ENCODE measurements around the gene MRPL40.

Gene MRPL40

GRCh38 chr22:19483481-19484244 lies 51.3 kb downstream of the MRPL40 start:
- H3K27ac ChIP-seq (replicated peaks), result no peak overlapping the region
- H3K4me3 ChIP-seq (replicated peaks; ENCODE audit: insufficient read depth, low read length), result no peak overlapping the region
- DNase-seq (ENCODE audit: low read depth in 1 of 2, low spot score in 1 of 2), result no peak
- no peak for TF ChIP-seq SPI1 (IDR thresholded peaks at IDR 0.05; ENCODE audit: borderline replicate concordance, low read depth)
- no peak for TF ChIP-seq GABPA (IDR thresholded peaks at IDR 0.05; ENCODE audit: low read depth)
- no peak for TF ChIP-seq POLR2AphosphoS5 (IDR thresholded peaks at IDR 0.05; ENCODE audit: low read depth)
- no peak for TF ChIP-seq REST (IDR thresholded peaks at IDR 0.05; ENCODE audit: insufficient replicate concordance, low read depth)
- TF ChIP-seq, protein P1, sequence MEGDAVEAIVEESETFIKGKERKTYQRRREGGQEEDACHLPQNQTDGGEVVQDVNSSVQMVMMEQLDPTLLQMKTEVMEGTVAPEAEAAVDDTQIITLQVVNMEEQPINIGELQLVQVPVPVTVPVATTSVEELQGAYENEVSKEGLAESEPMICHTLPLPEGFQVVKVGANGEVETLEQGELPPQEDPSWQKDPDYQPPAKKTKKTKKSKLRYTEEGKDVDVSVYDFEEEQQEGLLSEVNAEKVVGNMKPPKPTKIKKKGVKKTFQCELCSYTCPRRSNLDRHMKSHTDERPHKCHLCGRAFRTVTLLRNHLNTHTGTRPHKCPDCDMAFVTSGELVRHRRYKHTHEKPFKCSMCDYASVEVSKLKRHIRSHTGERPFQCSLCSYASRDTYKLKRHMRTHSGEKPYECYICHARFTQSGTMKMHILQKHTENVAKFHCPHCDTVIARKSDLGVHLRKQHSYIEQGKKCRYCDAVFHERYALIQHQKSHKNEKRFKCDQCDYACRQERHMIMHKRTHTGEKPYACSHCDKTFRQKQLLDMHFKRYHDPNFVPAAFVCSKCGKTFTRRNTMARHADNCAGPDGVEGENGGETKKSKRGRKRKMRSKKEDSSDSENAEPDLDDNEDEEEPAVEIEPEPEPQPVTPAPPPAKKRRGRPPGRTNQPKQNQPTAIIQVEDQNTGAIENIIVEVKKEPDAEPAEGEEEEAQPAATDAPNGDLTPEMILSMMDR (IDR thresholded peaks at IDR 0.05; ENCODE audit: insufficient read depth, low read length), result no peak
- no peaks in the 10 kb centered on the region for H3K27me3 ChIP-seq (ENCODE audit: insufficient read depth, poor library complexity, severe bottlenecking)
